K562 (cell line): ENCODE measurements around the gene TRMT1. TPM values are rescaled to one million over a fixed set of nuclear protein-coding genes. Genes with fewer than 3 reads are reported as not detected.

Experiments
- ATAC-seq: fragments of 200-7000 bp; cut with Tn5 transposase; 3 replicates; pipeline ENCODE4 v1.9.1; 2020; ENCODE audit warnings: moderate library complexity
- BruUV-seq: library from RNA; stranded (reverse); fragments of 400-500 nt; replicated peaks from 2 replicates; lab custom pipeline; 2021; lab: Mats Ljungman, UMichigan
- CTCF ChIA-PET: fragments of 300-600 bp; formaldehyde crosslinking; extraction: SDS; loops from one replicate; lab custom pipeline; 2021; ENCODE audit warnings: low intra/inter-chr PET ratio; lab: Yijun Ruan, JAX
- POLR2A ChIA-PET: fragments of 300-600, 350-650 bp; sonication (Branson Sonifier 250); formaldehyde crosslinking; extraction: SDS; loops from one replicate; lab custom pipeline; 2021; ENCODE audit warnings: antibody characterized with exemption, inconsistent platforms; lab: Yijun Ruan, JAX
- DNase-seq, 4 experiments: peaks; one replicate each; pipeline versions ENCODE4 v3.0.0 to v3.0.0-alpha.2; 2011 to 2018; ENCODE audit warnings: low spot score in 3 of 4, mixed read lengths in 3 of 4; ENCODE audit errors: extremely low read depth in 1 of 4
- FAIRE-seq: peaks from 2 replicates; lab custom pipeline; 2011; peaks lifted over from hg19 to GRCh38; lab: Jason Lieb, UNC
- H2AFZ ChIP-seq: 2 replicates; pipeline ENCODE4 v1.6.0; 2011; ENCODE audit warnings: low read depth, low read length, control low read depth, inconsistent platforms
- H3K27ac ChIP-seq: fragments of 200-600 bp; 3 replicates; pipeline ENCODE4 v1.8.0; 2011; ENCODE audit warnings: low read depth, mild to moderate bottlenecking, control low read depth, inconsistent platforms, low read length, moderate library complexity, mixed read lengths; ENCODE audit errors: extremely low read depth
- H3K27me3 ChIP-seq, 2 experiments: fragments of 300-600 bp in 1 of 2; 2 replicates in 1 of 2; 3 replicates in 1 of 2; pipeline versions ENCODE4 v1.6.0 to v1.8.0; 2011; ENCODE audit warnings: inconsistent platforms in 2 of 2, low read length in 2 of 2, mild to moderate bottlenecking in 1 of 2, mixed read lengths in 1 of 2, moderate library complexity in 1 of 2; ENCODE audit not compliant: control insufficient read depth in 2 of 2, insufficient read depth in 2 of 2
- H3K36me3 ChIP-seq: fragments of 300-600 bp; 3 replicates; pipeline ENCODE4 v1.8.0; 2011; ENCODE audit warnings: mild to moderate bottlenecking, low read length, inconsistent platforms; ENCODE audit not compliant: control insufficient read depth, insufficient read depth
- H3K4me1 ChIP-seq, 2 experiments: fragments of 200-600 bp in 1 of 2; replicated peaks in 1 of 2; 2 replicates in 1 of 2; 3 replicates in 1 of 2; pipeline versions ENCODE4 v1.5.1 to v1.8.0; 2011; ENCODE audit warnings: inconsistent platforms in 2 of 2, low read length in 2 of 2, mild to moderate bottlenecking in 1 of 2, mixed read lengths in 1 of 2, moderate library complexity in 1 of 2; ENCODE audit not compliant: control insufficient read depth in 2 of 2, insufficient read depth in 2 of 2
- H3K4me2 ChIP-seq: 2 replicates; pipeline ENCODE4 v1.6.1; 2011; ENCODE audit warnings: low read length, control low read depth, inconsistent platforms, mixed read lengths; ENCODE audit not compliant: insufficient read depth
- H3K4me3 ChIP-seq: fragments of 200-600 bp; sonication (generic), shearing (Covaris generic); 2 replicates; pipeline ENCODE4 v1.5.1; 2016; ENCODE audit warnings: control low read depth, inconsistent platforms
- H3K79me2 ChIP-seq: fragments of 200-600 bp; 3 replicates; pipeline ENCODE4 v1.8.0; 2011; ENCODE audit warnings: low read length, inconsistent platforms; ENCODE audit not compliant: control insufficient read depth, insufficient read depth
- H3K9ac ChIP-seq, 2 experiments: 2 replicates each; pipeline versions ENCODE4 v1.6.0 to v1.6.1; 2011; ENCODE audit warnings: low read depth in 2 of 2, low read length in 2 of 2, control low read depth in 1 of 2, inconsistent platforms in 1 of 2, mild to moderate bottlenecking in 1 of 2, mixed read lengths in 1 of 2; ENCODE audit not compliant: insufficient read depth in 1 of 2
- H3K9me1 ChIP-seq: one replicate; pipeline ENCODE4 v1.6.0; 2011; ENCODE audit warnings: inconsistent platforms, mild to moderate bottlenecking, low read length, moderate library complexity; ENCODE audit not compliant: control insufficient read depth, insufficient read depth
- H3K9me3 ChIP-seq: replicated peaks from 2 replicates; pipeline ENCODE4 v1.5.1; 2011; ENCODE audit warnings: low read depth, low read length, inconsistent platforms; ENCODE audit not compliant: control insufficient read depth, insufficient read depth
- H4K20me1 ChIP-seq: replicated peaks from 2 replicates; pipeline ENCODE4 v1.6.1; 2011; ENCODE audit warnings: low read length, inconsistent platforms, mixed read lengths; ENCODE audit not compliant: control insufficient read depth, insufficient read depth
- ARID2 ChIP-seq: fragments of 450-650 bp; IDR thresholded peaks from 2 replicates; pipeline ENCODE4 v1.6.1; 2017; ENCODE audit warnings: antibody characterized with exemption, mild to moderate bottlenecking
- NELFE ChIP-seq: IDR thresholded peaks from 2 replicates; pipeline ENCODE4 v1.6.1; 2011; ENCODE audit warnings: mild to moderate bottlenecking; ENCODE audit not compliant: insufficient read depth, insufficient read length
- POLR2G ChIP-seq: fragments of 200-400 bp; formaldehyde crosslinking; IDR thresholded peaks from 2 replicates; pipeline ENCODE4 v1.6.1; 2017; ENCODE audit warnings: low read depth, mild to moderate bottlenecking, antibody characterized with exemption, low read length, moderate library complexity
- RBM25 ChIP-seq: fragments of 200-400 bp; formaldehyde crosslinking; IDR thresholded peaks from 2 replicates; pipeline ENCODE4 v1.6.1; 2018; ENCODE audit warnings: low read length, low read depth, moderate library complexity; ENCODE audit not compliant: severe bottlenecking
- ZBED1 ChIP-seq: IDR thresholded peaks from 2 replicates; pipeline ENCODE4 v1.6.1; 2014
- ZBTB33 ChIP-seq: sonication (generic); formaldehyde crosslinking; IDR thresholded peaks from 2 replicates; pipeline ENCODE4 v1.8.1; 2023; ENCODE audit warnings: mild to moderate bottlenecking, missing genetic modification reagents
- ZNF699 ChIP-seq: fragments of 250-450 bp; sonication (Bioruptor Pico); IDR thresholded peaks from 2 replicates; pipeline ENCODE4 v1.8.0; 2021; ENCODE audit warnings: mild to moderate bottlenecking, moderate library complexity; ENCODE audit not compliant: insufficient replicate concordance
- ZNF740 ChIP-seq, 3 experiments: fragments of 200-800 bp in 1 of 3; sonication (Bioruptor generic) in 1 of 3; sonication (generic) in 1 of 3; formaldehyde crosslinking in 1 of 3; IDR thresholded peaks; 2 replicates each; pipeline versions ENCODE4 v1.6.1 to v1.8.0; 2016 to 2022; ENCODE audit warnings: mild to moderate bottlenecking in 2 of 3, missing compliant biosample characterization in 2 of 3, missing genetic modification characterization in 2 of 3, missing genetic modification reagents in 1 of 3
- WGBS: fragments of 100-300 bp; shearing (Covaris generic); methylation state at CpG from one replicate; pipeline ENCODE4 v1.1.6; 2016; ENCODE audit warnings: low coverage, mixed read lengths; ENCODE audit not compliant: insufficient coverage; ENCODE audit errors: missing lambda C conversion rate; 5-methylcytosine and 5-hydroxymethylcytosine counted together
- in situ Hi-C: fragments of 300-500 bp; cut with MboI; formaldehyde crosslinking; loops from 4 replicates; pipeline ENCODE4 v1.15.0; 2018; ENCODE audit warnings: inconsistent platforms, mixed read lengths
- intact Hi-C: fragments of 100-400 bp; cut with micrococcal nuclease; formaldehyde crosslinking; loops from 2 replicates; pipeline ENCODE4 v1.14.2; 2022
- polyA plus RNA-seq, 8 experiments: library from polyadenylated mRNA; depleted of rRNA in 4 of 8; stranded (reverse) in 5 of 8; unstranded in 3 of 8; fragments of >200 nt; fragmentation: Nextera tagmentation in 2 of 8; fragmentation: Illumina TruSeq in 1 of 8; extraction: Ambion mirVana in 2 of 8; extraction: Trizol in 1 of 8; gene quantifications; 2 replicates each; pipeline versions ENCODE4 v1.2.1 to v1.2.3, GENCODE V29; 2011 to 2014; ENCODE audit warnings: inconsistent platforms in 1 of 8, missing spikeins in 1 of 8
- total RNA-seq, 7 experiments: library from RNA; depleted of rRNA in 6 of 7; stranded (reverse); fragments of >200 nt in 6 of 7; fragmentation: Illumina TruSeq in 2 of 7; extraction: Trizol in 2 of 7; gene quantifications; 2 replicates each; pipeline versions ENCODE4 v1.2.1 to v1.2.3, GENCODE V29; 2011 to 2021; ENCODE audit warnings: low replicate concordance in 1 of 7

TRMT1 gene
- total and polyA plus RNA-seq, 9 of the 15 experiments (the other 6 are each of a cell fraction or from before 2014, with no cell fraction given), result 5.8 to 158 (median 54.3) TPM

DNA sequence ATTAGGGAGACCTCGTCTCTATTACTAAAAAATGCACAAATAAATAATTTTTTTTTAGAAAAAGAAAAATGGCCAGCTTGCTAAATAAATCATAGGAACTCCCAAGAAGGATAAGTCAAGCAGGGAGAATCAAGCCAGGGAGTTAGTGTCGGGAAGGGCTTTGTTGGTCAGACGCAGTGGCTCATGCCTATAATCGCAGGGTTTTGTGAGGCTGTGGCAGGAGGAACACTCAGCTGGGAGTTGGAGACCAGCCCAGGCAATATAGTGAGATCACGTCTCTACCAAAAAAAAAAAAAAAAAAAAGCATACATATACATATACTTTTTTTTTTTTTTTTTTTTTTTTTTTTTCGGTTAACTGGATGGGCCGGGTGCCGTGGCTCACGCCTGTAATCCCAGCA is 10.5 kb upstream of the TRMT1 start:
- ATAC-seq, result no peak

GRCh38 chr19:13122980-13123957 is 6.7 kb upstream of the TRMT1 start:
- H3K36me3 ChIP-seq, result peaks cover 80% of the 10 kb centered on the region
- POLR2A ChIA-PET, result interaction anchor here (0.6 to 0.8 kb wide), 2 partner anchors 9 to 169 kb away, joined by 3 read pairs; no protein-coding TSS in a partner anchor
- in situ Hi-C loops, result no loop called here
- H3K9me1 ChIP-seq, result peaks cover 12% of the 10 kb centered on the region
- no peak overlapping the region for H2AFZ ChIP-seq
- H3K4me1 ChIP-seq, result peaks cover 21 to 52% of the 10 kb centered on the region in 2 experiments; a peak in 4 of 5 replicates
- H3K27ac ChIP-seq, result no peak overlapping the region
- DNase-seq, result no peak
- no peak for ATAC-seq
- no peaks in the 10 kb centered on the region for H3K9me3 ChIP-seq
- CTCF ChIA-PET, result no interaction called here
- WGBS, result 77% methylated on average over 12 of the region's 20 CpGs
- peaks cover 96% of the 10 kb centered on the region for H3K79me2 ChIP-seq
- H3K4me3 ChIP-seq, result no peak overlapping the region
- H4K20me1 ChIP-seq, result peaks cover 62% of the 10 kb centered on the region
- BruUV-seq, result no TSS peak
- intact Hi-C loops, result no loop called here
- peak overlapping the region in 1 of 2 experiments; percentile 48; a peak in 2 of 4 replicates for H3K9ac ChIP-seq
- no peaks in the 10 kb centered on the region for H3K27me3 ChIP-seq
- H3K4me2 ChIP-seq, result no peak overlapping the region
- no peak for FAIRE-seq
- 0 out of 2 replicates have a peak, but pooled peaks have one; percentile 11 for TF ChIP-seq ZNF740 (CRISPR knock-in tag; IDR thresholded peaks at IDR 0.05)
- no peak; a peak in 1 of 4 replicates for TF ChIP-seq ZNF740 (tag; IDR thresholded peaks at IDR 0.05)
- TF ChIP-seq ZBTB33 (CRISPR knock-in tag), result peak; percentile 89
- peak; percentile 60 for TF ChIP-seq POLR2G
- no peak for TF ChIP-seq NELFE
- peak; percentile 69 for TF ChIP-seq RBM25

More for the DNA sequence above, 10.5 kb upstream of the TRMT1 start:
- H3K4me1 ChIP-seq, result peaks cover 9 to 31% of the 10 kb centered on the region in 2 experiments
- peaks cover 56% of the 10 kb centered on the region for H4K20me1 ChIP-seq
- FAIRE-seq, result no peak
- BruUV-seq, result no TSS peak
- H3K27me3 ChIP-seq, result no peaks in the 10 kb centered on the region
- H3K36me3 ChIP-seq, result peaks cover 82% of the 10 kb centered on the region
- TF ChIP-seq ZBED1 (no peak), ZNF699 (CRISPR knock-in tag) (no peak), ARID2 (no peak)
- H3K9me3 ChIP-seq, result no peaks in the 10 kb centered on the region
- CTCF ChIA-PET, result interaction anchor here (0.6 kb wide), 1 partner anchor 1990 kb away, joined by 3 read pairs; no protein-coding TSS in a partner anchor
- H3K9ac ChIP-seq, result no peak overlapping the region
- no peak overlapping the region for H3K4me2 ChIP-seq
- no peak for DNase-seq
- intact Hi-C loops, result no loop called here
- peaks cover 91% of the 10 kb centered on the region for H3K79me2 ChIP-seq
- in situ Hi-C loops, result no loop called here
- WGBS, result 95% methylated on average over 4 of the region's 9 CpGs
- no peaks in the 10 kb centered on the region for H3K9me1 ChIP-seq
- H3K27ac ChIP-seq, result no peak overlapping the region
- H2AFZ ChIP-seq, result no peak overlapping the region
- POLR2A ChIA-PET, result interaction anchor here (1.0 to 3.1 kb wide), 3 partner anchors 8 to 26 kb away, joined by 6 to 13 read pairs (median 12); partner anchors contain the start of genes IER2 and STX10
- no peak overlapping the region for H3K4me3 ChIP-seq
